Trophoblast cell (in vitro differentiated cells and primary cell): ENCODE measurements around the gene NFATC1.

ENCODE experiments used
- DNase-seq, 2 donors: peaks; one replicate each; pipeline ENCODE4 v3.0.0-alpha.2; 2016
- H2AFZ ChIP-seq: 2 replicates; pipeline ENCODE4 v1.6.1; 2013; ENCODE audit warnings: low read length, moderate library complexity, mild to moderate bottlenecking; ENCODE audit not compliant: insufficient read depth, poor library complexity
- H2AK5ac ChIP-seq: 2 replicates; pipeline ENCODE4 v1.6.1; 2013; ENCODE audit warnings: mild to moderate bottlenecking, low read length
- H2BK120ac ChIP-seq: 2 replicates; pipeline ENCODE4 v1.6.1; 2013; ENCODE audit warnings: low read length, mild to moderate bottlenecking, moderate library complexity; ENCODE audit not compliant: insufficient read depth, poor library complexity
- H2BK12ac ChIP-seq: 2 replicates; pipeline ENCODE4 v1.6.1; 2013; ENCODE audit warnings: mild to moderate bottlenecking, low read length, moderate library complexity
- H2BK5ac ChIP-seq: 2 replicates; pipeline ENCODE4 v1.6.1; 2013; ENCODE audit warnings: low read length, low read depth, moderate library complexity, mild to moderate bottlenecking; ENCODE audit not compliant: poor library complexity
- H3K14ac ChIP-seq: 2 replicates; pipeline ENCODE4 v1.6.1; 2013; ENCODE audit warnings: mild to moderate bottlenecking, low read length
- H3K18ac ChIP-seq: 2 replicates; pipeline ENCODE4 v1.6.1; 2013; ENCODE audit warnings: mild to moderate bottlenecking, low read length
- H3K23ac ChIP-seq: 2 replicates; pipeline ENCODE4 v1.6.1; 2013; ENCODE audit warnings: low read length
- H3K27ac ChIP-seq: 2 replicates; pipeline ENCODE4 v1.5.1; 2013; ENCODE audit warnings: low read depth, mild to moderate bottlenecking, inconsistent platforms, low read length, moderate library complexity
- H3K27me3 ChIP-seq: 2 replicates; pipeline ENCODE4 v1.6.1; 2013; ENCODE audit warnings: inconsistent platforms, mild to moderate bottlenecking, low read length, moderate library complexity; ENCODE audit not compliant: insufficient read depth
- H3K36me3 ChIP-seq, 2 experiments: 1 replicate in 1 of 2; 2 replicates in 1 of 2; pipeline ENCODE4 v1.6.1; 2013; ENCODE audit warnings: low read length in 2 of 2, mild to moderate bottlenecking in 2 of 2, moderate library complexity in 1 of 2; ENCODE audit not compliant: insufficient read depth in 2 of 2, control insufficient read depth in 1 of 2
- H3K4ac ChIP-seq: 2 replicates; pipeline ENCODE4 v1.6.1; 2013; ENCODE audit warnings: low read depth, mild to moderate bottlenecking, low read length, moderate library complexity
- H3K4me1 ChIP-seq, 2 experiments: 1 replicate in 1 of 2; 2 replicates in 1 of 2; pipeline ENCODE4 v1.6.1; 2013; ENCODE audit warnings: low read length in 2 of 2, mild to moderate bottlenecking in 2 of 2, moderate library complexity in 1 of 2; ENCODE audit not compliant: insufficient read depth in 2 of 2, control insufficient read depth in 1 of 2
- H3K4me2 ChIP-seq: 2 replicates; pipeline ENCODE4 v1.6.1; 2013; ENCODE audit warnings: inconsistent platforms, mild to moderate bottlenecking, low read length, moderate library complexity
- H3K4me3 ChIP-seq: 2 replicates; pipeline ENCODE4 v1.5.1; 2013; ENCODE audit warnings: mild to moderate bottlenecking, low read depth, low read length, inconsistent platforms
- H3K79me1 ChIP-seq: one replicate; pipeline ENCODE4 v1.6.1; 2013; ENCODE audit warnings: low read length
- H3K79me2 ChIP-seq: 2 replicates; pipeline ENCODE4 v1.6.1; 2013; ENCODE audit warnings: low read length, mild to moderate bottlenecking; ENCODE audit not compliant: control insufficient read depth, insufficient read depth, poor library complexity
- H3K9ac ChIP-seq: 2 replicates; pipeline ENCODE4 v1.6.1; 2013; ENCODE audit warnings: mild to moderate bottlenecking, low read length
- H3K9me3 ChIP-seq: 2 replicates; pipeline ENCODE4 v1.6.1; 2013; ENCODE audit warnings: low read depth, mild to moderate bottlenecking, control low read depth, inconsistent platforms, low read length; ENCODE audit not compliant: insufficient read depth
- H4K12ac ChIP-seq: 2 replicates; pipeline ENCODE4 v1.6.1; 2013; ENCODE audit warnings: low read depth, mild to moderate bottlenecking, low read length, moderate library complexity
- H4K8ac ChIP-seq: 2 replicates; pipeline ENCODE4 v1.6.1; 2013; ENCODE audit warnings: low read depth, mild to moderate bottlenecking, low read length, moderate library complexity
- H4K91ac ChIP-seq: one replicate; pipeline ENCODE4 v1.6.1; 2013; ENCODE audit warnings: low read depth, mild to moderate bottlenecking, low read length, moderate library complexity
- WGBS: extraction: QIAGEN DNeasy Blood & Tissue Kit; methylation state at CpG from one replicate; pipeline ENCODE4 v1.1.7; 2013; ENCODE audit warnings: missing lambda C conversion rate; ENCODE audit not compliant: insufficient read length, insufficient coverage; ENCODE audit errors: extremely low coverage; 5-methylcytosine and 5-hydroxymethylcytosine counted together

NFATC1 gene

DNA sequence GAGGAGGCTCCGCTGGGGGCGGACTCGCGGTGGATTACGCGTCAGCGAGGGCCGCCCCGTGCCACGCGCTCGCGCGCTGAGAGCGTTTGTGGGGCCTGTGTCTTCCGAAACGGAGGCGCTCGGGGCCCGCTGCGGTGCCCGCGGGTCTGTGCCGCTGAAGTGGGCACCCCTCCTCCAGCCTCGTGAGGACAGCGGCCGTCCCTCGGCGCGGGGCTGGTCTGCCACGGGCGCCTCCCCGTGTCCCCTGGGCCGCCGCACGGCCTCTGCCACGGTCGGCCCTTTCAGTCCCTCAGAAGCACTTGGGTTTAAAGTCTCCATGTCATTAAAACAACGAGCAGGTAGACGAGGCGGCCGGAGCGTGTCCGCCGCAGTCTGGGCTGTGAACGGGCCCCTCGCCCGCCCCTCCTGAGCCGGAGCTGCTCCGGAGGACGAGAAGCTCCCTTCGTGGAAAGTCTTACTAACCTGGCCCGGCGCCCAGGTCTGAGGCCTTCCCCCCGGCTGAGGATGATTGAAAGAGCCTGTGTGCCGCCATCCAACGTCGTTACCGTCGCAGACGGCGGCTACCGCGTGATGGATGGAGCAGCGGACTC, 97.6 kb downstream of the NFATC1 start:
- Histone ChIP-seq H2AFZ (no peak overlapping the region), H2BK120ac (no peak overlapping the region), H2BK5ac (no peak overlapping the region), H3K36me3 (no peaks in the 10 kb centered on the region), H3K4me2 (no peak overlapping the region), H4K12ac (no peak overlapping the region), H3K27me3 (no peaks in the 10 kb centered on the region), H3K4me3 (no peak overlapping the region), H3K27ac (no peak overlapping the region), H3K4me1 (peaks cover 6 to 8% of the 10 kb centered on the region in 2 experiments), H3K9me3 (peaks cover 2% of the 10 kb centered on the region), H3K79me1 (no peaks in the 10 kb centered on the region), H4K8ac (no peak overlapping the region), H3K9ac (no peak overlapping the region), H3K79me2 (no peaks in the 10 kb centered on the region), H3K4ac (no peak overlapping the region), H2BK12ac (no peak overlapping the region), H4K91ac (no peak overlapping the region), H3K23ac (no peak overlapping the region), H2AK5ac (no peak overlapping the region), H3K14ac (no peak overlapping the region), H3K18ac (no peak overlapping the region)
- WGBS, result no CpG with 5 or more reads among the region's 65 CpGs
- no peak for DNase-seq

DNA sequence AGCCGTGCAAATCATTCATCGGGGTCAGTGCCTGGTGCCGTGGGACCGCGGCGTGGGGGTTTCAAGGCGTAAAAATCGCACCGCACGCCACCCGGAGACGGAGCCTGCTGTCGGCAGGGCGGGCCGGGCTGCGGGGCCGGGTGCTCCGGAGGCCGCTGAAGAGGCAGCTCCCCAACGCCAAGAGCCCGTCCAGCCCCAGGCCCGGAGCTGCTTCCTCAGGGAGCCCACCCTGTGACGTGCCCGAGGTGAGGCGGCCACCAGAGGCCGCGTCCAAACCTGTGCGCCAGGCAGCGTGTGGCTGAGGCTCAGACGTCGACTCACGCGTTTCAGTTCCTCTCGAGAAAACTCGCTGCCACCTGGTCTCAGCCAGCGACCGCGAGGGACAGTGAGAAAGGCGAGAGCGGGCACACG, 98.1 kb downstream of the NFATC1 start:
- Histone ChIP-seq H4K12ac (no peak overlapping the region), H3K79me1 (no peaks in the 10 kb centered on the region), H3K18ac (no peak overlapping the region), H3K27me3 (no peaks in the 10 kb centered on the region), H2AFZ (no peak overlapping the region), H2BK5ac (no peak overlapping the region), H3K36me3 (no peaks in the 10 kb centered on the region), H2BK120ac (no peak overlapping the region), H4K8ac (no peak overlapping the region), H3K4me2 (no peak overlapping the region), H3K4me3 (no peak overlapping the region), H2AK5ac (no peak overlapping the region), H3K4ac (no peak overlapping the region), H3K14ac (no peak overlapping the region), H2BK12ac (no peak overlapping the region), H3K23ac (no peak overlapping the region), H4K91ac (no peak overlapping the region), H3K9ac (no peak overlapping the region), H3K9me3 (peaks cover 3% of the 10 kb centered on the region), H3K79me2 (no peaks in the 10 kb centered on the region), H3K27ac (no peak overlapping the region), H3K4me1 (peaks cover 6 to 8% of the 10 kb centered on the region in 2 experiments)
- DNase-seq, result no peak
- no CpG with 5 or more reads among the region's 41 CpGs for WGBS

DNA sequence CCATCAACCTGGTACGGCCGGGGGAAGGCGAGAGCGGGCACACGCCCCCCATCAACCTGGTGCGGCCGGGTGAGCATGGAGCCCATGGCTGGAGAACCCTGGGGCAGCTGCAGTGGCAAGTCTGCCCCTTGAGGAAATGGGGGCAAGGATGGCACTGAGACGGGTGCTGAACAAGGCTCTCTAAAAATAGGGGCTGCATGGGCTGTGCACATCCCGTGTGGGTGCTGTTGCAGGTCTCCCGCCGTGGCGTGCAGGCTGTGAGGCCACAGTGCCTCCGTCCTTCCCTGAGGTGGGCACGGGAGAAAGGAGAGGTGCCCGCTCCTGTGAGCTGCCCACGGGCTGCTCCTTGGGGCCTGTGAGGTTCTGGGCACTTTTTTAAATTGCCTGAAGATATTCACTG, 99.2 kb downstream of the NFATC1 start:
- Histone ChIP-seq H3K18ac (no peak overlapping the region), H3K4me1 (peaks cover 6 to 8% of the 10 kb centered on the region in 2 experiments), H2BK5ac (no peak overlapping the region), H3K4me3 (no peak overlapping the region), H3K4ac (no peak overlapping the region), H3K27me3 (no peaks in the 10 kb centered on the region), H3K79me2 (no peaks in the 10 kb centered on the region), H3K9me3 (peaks cover 3% of the 10 kb centered on the region), H2BK120ac (no peak overlapping the region), H4K12ac (no peak overlapping the region), H4K91ac (no peak overlapping the region), H3K23ac (no peak overlapping the region), H3K9ac (no peak overlapping the region), H3K36me3 (no peaks in the 10 kb centered on the region), H3K14ac (no peak overlapping the region), H2AFZ (no peak overlapping the region), H2AK5ac (no peak overlapping the region), H4K8ac (no peak overlapping the region), H2BK12ac (no peak overlapping the region), H3K27ac (no peak overlapping the region), H3K4me2 (no peak overlapping the region), H3K79me1 (no peaks in the 10 kb centered on the region)
- no peak for DNase-seq
- WGBS, result no CpG with 5 or more reads among the region's 16 CpGs

DNA sequence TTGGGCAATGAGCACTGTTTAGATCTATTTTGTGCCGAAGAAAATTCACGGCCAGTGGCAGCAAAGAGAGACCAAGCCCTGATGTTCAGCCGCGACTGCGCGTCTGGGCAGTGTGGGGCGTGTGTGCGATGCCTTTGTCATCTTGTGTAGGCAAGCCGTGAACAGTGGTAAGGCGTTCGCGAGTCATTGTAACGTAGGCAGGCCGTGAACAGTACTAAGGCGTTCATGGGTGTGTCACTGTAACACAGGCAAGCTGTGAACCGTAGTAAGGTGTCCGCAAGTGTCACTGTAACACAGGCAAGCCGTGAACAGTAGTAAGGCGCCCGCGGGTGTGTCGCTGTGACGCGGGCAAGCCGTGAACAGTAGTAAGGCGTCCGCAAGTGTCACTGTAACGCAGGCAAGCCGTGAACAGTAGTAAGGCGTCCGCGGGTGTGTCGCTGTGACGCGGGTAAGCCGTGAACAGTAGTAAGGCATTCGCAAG, 99.9 kb downstream of the NFATC1 start:
- Histone ChIP-seq H4K8ac (no peak overlapping the region), H2AK5ac (no peak overlapping the region), H3K36me3 (no peaks in the 10 kb centered on the region), H3K27ac (no peak overlapping the region), H4K91ac (no peak overlapping the region), H2BK120ac (no peak overlapping the region), H2BK5ac (no peak overlapping the region), H4K12ac (no peak overlapping the region), H3K4me2 (no peak overlapping the region), H3K23ac (no peak overlapping the region), H3K79me1 (no peaks in the 10 kb centered on the region), H3K4ac (no peak overlapping the region), H3K14ac (no peak overlapping the region), H3K27me3 (no peaks in the 10 kb centered on the region), H3K9ac (no peak overlapping the region), H3K9me3 (peaks cover 3% of the 10 kb centered on the region), H3K18ac (no peak overlapping the region), H3K4me1 (peaks cover 6 to 8% of the 10 kb centered on the region in 2 experiments), H3K4me3 (no peak overlapping the region), H3K79me2 (no peaks in the 10 kb centered on the region), H2AFZ (no peak overlapping the region), H2BK12ac (no peak overlapping the region)
- no CpG with 5 or more reads among the region's 37 CpGs for WGBS
- DNase-seq, result no peak
